ENCODE measurements around the gene MRFAP1.

GRCh38 chr4:6618386-6619115 lies 21.9 kb upstream of the MRFAP1 start:
- TF ChIP-seq POLR2AphosphoS5 (IDR thresholded peaks at IDR 0.05) (no peak), POLR2A (IDR thresholded peaks at IDR 0.05) (no peak)
- TF ChIP-seq, protein P1, sequence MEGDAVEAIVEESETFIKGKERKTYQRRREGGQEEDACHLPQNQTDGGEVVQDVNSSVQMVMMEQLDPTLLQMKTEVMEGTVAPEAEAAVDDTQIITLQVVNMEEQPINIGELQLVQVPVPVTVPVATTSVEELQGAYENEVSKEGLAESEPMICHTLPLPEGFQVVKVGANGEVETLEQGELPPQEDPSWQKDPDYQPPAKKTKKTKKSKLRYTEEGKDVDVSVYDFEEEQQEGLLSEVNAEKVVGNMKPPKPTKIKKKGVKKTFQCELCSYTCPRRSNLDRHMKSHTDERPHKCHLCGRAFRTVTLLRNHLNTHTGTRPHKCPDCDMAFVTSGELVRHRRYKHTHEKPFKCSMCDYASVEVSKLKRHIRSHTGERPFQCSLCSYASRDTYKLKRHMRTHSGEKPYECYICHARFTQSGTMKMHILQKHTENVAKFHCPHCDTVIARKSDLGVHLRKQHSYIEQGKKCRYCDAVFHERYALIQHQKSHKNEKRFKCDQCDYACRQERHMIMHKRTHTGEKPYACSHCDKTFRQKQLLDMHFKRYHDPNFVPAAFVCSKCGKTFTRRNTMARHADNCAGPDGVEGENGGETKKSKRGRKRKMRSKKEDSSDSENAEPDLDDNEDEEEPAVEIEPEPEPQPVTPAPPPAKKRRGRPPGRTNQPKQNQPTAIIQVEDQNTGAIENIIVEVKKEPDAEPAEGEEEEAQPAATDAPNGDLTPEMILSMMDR (IDR thresholded peaks at IDR 0.05): no peak

Measured in stomach (tissue), 4 donors.